GM18909 (cell line): ENCODE measurements around the gene ADGRD2.

Experiments
- ATAC-seq: cut with Tn5 transposase; IDR thresholded peaks from one replicate; pipeline ENCODE4 v1.9.1; 2021; ENCODE audit warnings: mild to moderate bottlenecking; ENCODE audit not compliant: unreplicated experiment, poor library complexity

The ADGRD2 gene

GRCh38 chr9:124475868-124476690 lies 25.8 kb downstream of the ADGRD2 start:
- ATAC-seq, result no peak

DNA sequence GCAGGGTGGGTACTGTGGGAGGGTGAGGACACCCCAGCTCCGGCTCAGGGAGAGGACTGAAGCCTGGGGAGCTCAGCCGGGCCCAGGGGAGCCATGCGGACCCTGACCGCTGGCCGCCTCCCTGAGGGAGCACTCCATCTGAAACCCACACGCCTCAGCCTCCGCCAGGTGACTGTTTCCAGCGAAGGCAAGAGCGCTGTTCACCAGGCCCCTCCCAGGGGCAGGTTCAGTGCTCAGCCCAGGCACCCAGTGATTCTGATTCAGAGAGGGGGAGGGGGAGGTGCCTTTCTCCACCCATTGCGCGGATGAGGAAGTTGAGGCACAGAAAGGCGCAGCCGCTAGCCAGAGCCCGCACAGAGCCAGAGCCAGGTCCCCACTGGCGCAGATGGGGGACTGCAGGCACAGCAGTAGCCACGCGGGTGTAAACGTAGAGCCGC lies 27.0 kb downstream of the ADGRD2 start:
- no peak for ATAC-seq

GRCh38 chr9:124477648-124478285 lies 27.5 kb downstream of the ADGRD2 start:
- no peak for ATAC-seq

- ATAC-seq, result no peak
Measured at GRCh38 chr9:124478354-124478753, 28.1 kb downstream of the ADGRD2 start.

DNA sequence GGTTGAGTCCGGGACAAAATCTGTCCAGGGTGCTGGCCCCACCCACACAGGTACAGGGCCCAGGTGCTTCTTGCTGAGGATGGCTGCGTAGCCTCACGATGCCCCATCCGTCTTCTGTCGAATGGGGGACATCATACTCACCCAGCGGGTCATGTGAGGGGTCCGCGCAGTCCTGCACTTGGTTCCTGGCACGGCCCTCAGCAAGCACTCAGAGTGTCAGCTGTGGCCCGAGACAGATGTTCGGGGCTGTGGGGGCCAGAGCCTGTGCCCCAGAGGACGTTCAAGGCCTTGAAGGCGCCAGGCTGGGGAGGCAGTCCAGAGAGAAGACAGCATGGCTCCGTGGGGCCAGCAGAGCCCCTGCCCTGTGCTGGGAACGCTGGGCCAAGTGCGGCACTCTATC lies 29.1 kb downstream of the ADGRD2 start:
- ATAC-seq, result no peak

- ATAC-seq, result no peak
Measured at GRCh38 chr9:124479947-124480620, 29.8 kb downstream of the ADGRD2 start.

GRCh38 chr9:124480621-124480981 lies 30.4 kb downstream of the ADGRD2 start:
- ATAC-seq, result no peak

GRCh38 chr9:124481115-124481514 lies 30.9 kb downstream of the ADGRD2 start:
- ATAC-seq, result no peak

DNA sequence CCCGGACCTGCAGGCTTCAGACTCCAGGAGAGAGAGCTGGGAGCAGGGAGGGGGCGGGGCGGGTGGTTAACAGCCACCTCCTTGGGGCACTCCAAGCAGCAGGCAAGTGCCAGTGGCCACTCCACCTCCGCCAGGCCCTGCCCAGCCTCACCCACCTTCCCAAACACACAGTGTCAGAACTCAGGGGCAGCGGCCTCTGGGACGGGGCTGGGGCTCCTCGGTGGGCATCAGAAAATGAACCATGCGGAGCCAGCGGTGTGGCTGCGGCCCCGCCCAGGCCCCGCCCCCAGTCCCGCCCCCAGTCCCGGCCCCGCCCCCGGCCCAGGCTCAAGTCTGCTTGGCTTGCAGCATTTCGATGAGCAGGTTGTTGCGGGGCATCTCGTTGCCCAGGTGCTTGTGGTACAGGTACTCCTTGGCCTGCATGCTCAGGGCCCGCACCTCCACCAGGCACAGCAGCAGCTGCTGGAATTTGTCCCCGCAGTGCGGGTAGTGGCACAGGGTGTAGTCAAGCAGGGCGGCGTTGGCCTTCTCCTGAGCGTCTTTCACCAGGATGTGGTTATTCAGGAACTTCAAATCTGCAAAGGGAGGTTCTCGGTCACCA lies 32.3 kb downstream of the ADGRD2 start:
- no peak for ATAC-seq

DNA sequence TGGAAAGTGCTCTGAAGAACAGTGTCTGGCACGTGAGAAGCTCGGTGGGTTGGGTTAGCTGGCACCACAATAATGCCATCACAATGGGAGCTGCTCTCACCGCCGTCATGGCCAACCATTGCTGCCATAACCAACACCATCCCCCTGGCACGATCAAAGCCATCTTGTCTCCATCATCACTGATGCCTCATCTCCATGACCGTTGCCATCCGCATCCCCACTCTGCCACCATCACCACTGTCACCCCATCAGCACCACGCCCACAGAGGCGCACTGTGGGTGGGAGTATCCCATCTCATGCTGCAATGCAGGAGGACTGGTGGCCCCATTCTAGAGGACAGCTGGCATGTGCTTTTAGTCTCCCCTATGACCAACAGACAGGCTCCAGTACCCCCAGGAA lies 33.2 kb downstream of the ADGRD2 start:
- no peak for ATAC-seq

DNA sequence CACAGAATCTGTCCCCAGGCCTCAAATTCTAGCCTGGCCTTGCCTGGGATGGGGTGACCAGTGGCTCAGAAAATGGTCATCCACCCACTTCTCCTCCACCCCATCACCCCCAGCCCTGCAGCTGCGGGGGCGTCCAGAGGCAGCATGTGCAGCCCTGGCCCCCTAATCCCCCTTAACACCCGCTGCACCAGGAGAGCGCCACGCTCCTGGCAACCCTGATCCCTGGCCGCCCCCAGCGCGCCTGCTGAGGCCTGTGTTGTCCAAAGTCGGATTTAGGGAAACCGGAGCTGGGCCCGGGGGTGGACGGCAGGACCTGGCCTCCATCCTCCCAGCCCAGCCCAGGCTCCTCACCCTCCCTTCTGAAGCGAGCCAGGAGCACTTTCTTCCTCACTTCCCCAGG lies 35.0 kb downstream of the ADGRD2 start:
- no peak for ATAC-seq

DNA sequence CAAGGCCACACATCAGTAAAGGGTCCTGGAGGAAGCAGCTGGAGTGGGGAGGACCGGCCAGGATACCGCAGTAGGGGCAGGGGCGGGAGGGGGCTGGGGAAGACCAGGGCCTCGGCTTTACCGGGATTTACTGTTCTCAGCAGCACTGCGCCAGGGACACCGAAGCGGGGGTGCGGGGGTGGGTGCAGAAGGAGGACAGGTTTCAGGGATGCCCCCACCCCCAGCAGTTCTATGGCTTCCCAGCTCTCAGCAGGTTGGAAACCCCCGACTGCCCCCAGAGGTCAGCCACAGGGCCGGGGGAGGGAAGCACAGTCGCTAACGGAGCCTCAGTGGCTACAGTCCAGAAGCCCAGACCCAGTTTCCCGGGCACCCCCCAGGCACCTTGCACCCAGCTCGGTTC lies 35.7 kb downstream of the ADGRD2 start:
- ATAC-seq, result no peak

GRCh38 chr9:124486778-124487259 lies 36.6 kb downstream of the ADGRD2 start:
- no peak for ATAC-seq

GRCh38 chr9:124487260-124488182 lies 37.3 kb downstream of the ADGRD2 start:
- no peak for ATAC-seq

- ATAC-seq, result no peak
Measured at GRCh38 chr9:124488641-124489210, 38.5 kb downstream of the ADGRD2 start.

DNA sequence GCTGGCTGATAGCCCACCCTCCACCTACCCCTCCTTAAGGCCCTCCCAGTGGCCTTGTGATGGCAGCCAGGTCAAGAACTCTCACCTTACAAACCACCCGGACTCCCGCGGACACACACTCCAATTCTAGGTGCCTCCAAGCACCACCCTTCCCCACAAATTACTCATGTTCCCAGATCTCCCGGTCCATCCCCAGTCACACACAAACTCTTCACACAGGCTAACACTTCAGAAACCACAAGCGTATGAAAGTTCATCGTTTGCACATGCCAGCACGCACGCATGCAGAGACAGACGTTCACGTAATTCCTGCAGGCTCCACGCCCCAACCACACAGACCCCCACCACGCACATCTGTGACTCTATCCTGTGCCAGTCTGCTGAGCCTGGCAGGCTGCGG lies 39.0 kb downstream of the ADGRD2 start:
- ATAC-seq, result no peak

DNA sequence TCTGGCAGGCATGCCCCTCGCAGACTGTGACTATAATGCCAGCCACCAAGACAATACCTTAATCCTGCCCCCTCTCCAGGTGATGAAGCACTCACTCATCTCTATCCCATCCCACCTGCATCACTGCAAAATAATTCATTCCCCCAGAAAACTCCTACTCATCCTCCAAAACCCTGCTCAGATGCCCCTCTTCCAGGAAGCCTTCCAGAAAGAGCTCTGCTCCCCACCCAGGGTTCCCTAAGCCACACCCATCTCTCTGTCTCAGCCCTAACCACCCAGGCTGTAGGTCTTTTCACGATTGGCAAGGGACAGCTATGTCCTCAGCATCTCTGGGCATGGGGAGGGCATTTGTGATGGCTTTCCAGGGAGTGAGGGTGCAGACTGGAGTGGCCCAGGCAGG lies 39.8 kb downstream of the ADGRD2 start:
- ATAC-seq, result no peak

DNA sequence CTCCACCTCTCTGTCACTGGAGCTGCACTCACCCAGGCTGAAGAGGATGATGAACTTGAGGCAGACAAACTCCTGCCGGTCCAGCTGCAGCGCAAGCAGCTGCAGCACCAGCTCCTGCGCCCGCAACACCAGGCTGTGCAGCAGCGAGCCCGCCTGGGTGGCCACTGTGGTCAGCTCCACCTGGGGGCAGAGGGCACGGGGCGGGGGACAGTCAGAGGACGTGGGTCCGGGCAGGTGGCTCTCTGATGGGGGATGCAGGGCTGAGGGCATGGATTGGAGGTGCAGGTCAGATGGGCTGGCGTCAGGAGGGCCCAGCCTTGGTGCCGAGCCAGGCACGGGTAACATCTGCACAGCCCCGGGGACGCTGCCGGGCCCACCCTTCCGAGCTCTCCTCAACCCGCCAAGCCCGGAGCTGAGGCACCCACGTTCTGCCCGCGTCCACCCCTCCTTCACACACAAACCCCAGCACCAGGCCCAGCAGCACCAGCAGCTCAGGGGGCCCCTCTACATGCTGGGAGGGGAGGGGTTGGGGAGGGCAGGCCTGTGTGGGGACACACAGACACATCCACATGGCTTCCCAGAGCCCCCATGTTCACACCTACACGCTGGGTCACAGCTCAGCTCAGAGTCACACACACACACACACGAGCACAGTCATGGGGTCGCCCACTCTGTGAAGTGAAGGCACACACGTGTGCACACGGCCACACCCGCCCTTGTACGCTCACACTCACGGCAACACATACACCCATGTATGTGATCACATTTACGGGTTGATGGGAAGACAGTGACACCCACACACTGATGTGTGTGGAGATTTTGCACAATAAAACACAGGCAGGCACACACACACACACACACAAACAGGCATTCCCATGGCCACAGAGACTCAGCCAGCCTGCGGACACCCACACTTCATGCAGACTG lies 41.1 kb downstream of the ADGRD2 start:
- no peak for ATAC-seq
